ENCODE results near the gene KLF15. TPM values are rescaled to one million over a fixed set of nuclear protein-coding genes. Genes with fewer than 3 reads are reported as not detected.

The KLF15 gene
- total RNA-seq, 2 donors from 2014 or later = 43.4 to 55.1 TPM

DNA sequence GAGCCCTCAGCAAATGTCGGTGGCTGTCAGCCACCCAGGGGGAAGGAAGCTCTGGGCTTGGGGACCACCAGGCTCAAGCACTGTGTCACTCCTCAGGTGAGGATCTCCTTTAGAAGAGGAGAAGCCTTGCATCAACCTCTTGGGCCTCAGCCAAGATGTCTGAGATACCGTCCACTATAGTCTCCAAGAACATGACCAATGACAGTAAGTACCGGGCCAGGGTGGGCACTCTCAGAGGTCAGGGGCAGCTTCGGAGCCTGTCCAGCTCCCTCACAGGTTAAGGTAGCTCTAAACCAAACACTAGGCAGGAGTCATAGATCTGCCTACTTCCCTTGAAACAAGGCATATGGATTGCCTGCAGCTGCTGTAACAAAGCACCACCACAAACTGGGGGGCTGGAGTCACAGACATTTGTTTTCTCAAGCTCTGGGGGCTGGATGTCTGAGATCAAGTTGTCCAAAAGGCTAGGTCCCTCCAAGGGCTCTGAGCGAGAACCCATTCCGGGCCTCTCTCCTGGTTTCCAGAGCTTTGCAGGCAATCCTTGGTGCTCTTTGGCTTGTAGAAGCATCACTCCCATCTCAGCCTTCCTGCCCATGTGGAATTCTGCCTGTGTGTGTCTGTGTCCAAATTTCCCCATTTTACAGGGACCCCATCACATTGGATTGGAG lies 38.8 kb upstream of the KLF15 start:
- Histone ChIP-seq H3K4me3 (no peak overlapping the region), H3K4me1 (peaks cover 0 to 9% of the 10 kb centered on the region in 2 donors), H3K27ac (no peak overlapping the region), H3K36me3 (no peaks in the 10 kb centered on the region), H3K9me3 (no peaks in the 10 kb centered on the region), H3K27me3 (no peaks in the 10 kb centered on the region)
- DNase-seq (ENCODE audit: low spot score) = no peak
- TF ChIP-seq, protein P1, sequence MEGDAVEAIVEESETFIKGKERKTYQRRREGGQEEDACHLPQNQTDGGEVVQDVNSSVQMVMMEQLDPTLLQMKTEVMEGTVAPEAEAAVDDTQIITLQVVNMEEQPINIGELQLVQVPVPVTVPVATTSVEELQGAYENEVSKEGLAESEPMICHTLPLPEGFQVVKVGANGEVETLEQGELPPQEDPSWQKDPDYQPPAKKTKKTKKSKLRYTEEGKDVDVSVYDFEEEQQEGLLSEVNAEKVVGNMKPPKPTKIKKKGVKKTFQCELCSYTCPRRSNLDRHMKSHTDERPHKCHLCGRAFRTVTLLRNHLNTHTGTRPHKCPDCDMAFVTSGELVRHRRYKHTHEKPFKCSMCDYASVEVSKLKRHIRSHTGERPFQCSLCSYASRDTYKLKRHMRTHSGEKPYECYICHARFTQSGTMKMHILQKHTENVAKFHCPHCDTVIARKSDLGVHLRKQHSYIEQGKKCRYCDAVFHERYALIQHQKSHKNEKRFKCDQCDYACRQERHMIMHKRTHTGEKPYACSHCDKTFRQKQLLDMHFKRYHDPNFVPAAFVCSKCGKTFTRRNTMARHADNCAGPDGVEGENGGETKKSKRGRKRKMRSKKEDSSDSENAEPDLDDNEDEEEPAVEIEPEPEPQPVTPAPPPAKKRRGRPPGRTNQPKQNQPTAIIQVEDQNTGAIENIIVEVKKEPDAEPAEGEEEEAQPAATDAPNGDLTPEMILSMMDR (IDR thresholded peaks at IDR 0.05) = no peak

DNA sequence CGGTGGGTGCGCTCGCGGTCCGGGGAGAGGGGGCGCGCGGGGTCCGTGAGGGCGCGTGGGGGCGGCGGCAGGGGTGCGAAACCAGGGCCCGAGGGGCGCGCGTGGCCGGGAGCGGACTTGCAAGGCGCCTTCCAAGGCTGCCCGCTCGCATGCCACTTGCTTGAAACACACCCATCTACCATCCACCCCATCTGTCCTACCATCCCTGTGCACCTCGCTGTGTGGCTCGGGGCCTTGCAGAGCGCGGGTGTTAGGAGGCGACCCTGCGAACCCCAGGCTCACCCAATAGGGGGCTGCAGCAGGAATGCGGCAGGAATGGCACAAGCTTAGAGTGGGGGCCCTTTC lies 37.7 kb upstream of the KLF15 start:
- TF ChIP-seq, protein P1 (IDR thresholded peaks at IDR 0.05) = no peak
- Histone ChIP-seq H3K4me1 (peaks cover 0 to 9% of the 10 kb centered on the region in 2 donors), H3K36me3 (no peaks in the 10 kb centered on the region), H3K4me3 (peak overlapping the region in 1 of 2 donors; percentile 39), H3K9me3 (no peaks in the 10 kb centered on the region), H3K27me3 (no peaks in the 10 kb centered on the region), H3K27ac (no peak overlapping the region)
- no peak for DNase-seq (ENCODE audit: low spot score)

DNA sequence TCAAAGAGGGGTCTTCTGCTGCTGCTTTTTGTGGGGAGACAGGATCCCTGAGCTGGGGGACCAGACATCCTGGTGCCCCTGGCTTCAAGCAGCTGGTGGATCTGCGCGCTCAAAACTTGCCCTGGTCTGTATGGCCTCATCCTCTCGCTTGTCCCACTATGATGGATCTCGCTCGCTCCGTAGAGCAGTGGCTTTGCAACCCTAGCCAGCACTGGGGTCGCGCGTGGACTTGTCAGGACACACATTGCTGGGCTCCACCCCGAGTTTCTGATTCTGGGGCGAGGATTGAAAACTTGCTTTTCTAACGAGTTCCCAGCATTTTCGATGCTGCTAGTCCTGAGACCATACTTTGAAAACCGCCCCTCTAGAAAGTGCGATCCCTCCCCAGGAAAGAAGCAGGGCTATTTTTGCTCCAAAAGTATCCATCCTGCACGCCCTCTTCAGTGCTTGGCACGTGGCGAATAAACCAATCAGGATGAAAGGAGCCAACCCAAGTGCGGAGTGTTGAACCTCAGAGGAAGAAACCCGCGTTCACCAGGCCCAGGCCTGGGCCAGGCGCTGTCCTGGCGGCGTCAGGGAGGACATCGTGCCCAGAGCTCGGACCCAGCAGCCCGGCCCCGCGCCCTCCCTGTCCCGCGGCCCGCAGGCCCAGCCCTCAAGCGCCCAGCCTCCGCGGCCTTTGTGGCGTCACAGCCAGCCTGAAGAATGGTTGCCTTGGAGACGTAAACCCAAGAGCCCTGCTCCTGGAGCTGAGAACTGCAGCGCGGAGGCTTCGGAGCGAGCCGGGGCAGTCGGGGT lies 37.2 kb upstream of the KLF15 start, which contains the start of gene CFAP100:
Gene CFAP100 (plus strand): TSS at position 731 of the 798 bp plus-strand sequence. CDS start 1,092 bp downstream, outside the sequence.
- H3K27ac ChIP-seq = no peak within 1 kb of the TSS
- peak within 1 kb of the TSS in 1 of 2 donors; percentile 39 for H3K4me3 ChIP-seq
- H3K27me3 ChIP-seq = no peaks in the 10 kb centered on the region
- DNase-seq (ENCODE audit: low spot score) = no peak
- TF ChIP-seq, protein P1 (IDR thresholded peaks at IDR 0.05) = no peak
- H3K36me3 ChIP-seq = no peaks in the 10 kb centered on the region
- H3K4me1 ChIP-seq = peaks cover 0 to 11% of the 10 kb centered on the region in 2 donors
- H3K9me3 ChIP-seq = no peaks in the 10 kb centered on the region

DNA sequence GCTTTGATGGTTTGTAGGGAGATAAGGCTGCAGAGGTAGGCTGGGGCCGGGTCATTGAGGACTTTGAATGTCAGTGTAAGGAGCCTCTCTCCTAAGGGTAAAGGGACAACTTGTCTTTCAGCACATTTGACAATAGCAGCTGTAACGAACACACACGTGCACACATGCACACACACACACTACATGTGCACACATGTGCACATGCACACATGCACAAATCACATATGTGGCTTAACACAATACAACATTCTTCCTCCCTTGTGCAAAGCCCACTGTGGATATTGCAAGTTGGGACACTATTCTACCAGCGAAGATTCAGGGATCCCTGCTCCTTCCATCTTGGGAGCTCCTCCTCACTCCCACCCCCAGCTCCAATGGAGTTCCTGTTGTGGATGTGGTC lies 36.4 kb upstream of the KLF15 start:
- H3K4me1 ChIP-seq = peaks cover 0 to 17% of the 10 kb centered on the region in 2 donors
- TF ChIP-seq, protein P1 (IDR thresholded peaks at IDR 0.05) = no peak
- no peak for DNase-seq (ENCODE audit: low spot score)
- H3K27me3 ChIP-seq = no peaks in the 10 kb centered on the region
- H3K36me3 ChIP-seq = no peaks in the 10 kb centered on the region
- H3K27ac ChIP-seq = no peak overlapping the region
- no peak overlapping the region for H3K4me3 ChIP-seq
- H3K9me3 ChIP-seq = no peaks in the 10 kb centered on the region

DNA sequence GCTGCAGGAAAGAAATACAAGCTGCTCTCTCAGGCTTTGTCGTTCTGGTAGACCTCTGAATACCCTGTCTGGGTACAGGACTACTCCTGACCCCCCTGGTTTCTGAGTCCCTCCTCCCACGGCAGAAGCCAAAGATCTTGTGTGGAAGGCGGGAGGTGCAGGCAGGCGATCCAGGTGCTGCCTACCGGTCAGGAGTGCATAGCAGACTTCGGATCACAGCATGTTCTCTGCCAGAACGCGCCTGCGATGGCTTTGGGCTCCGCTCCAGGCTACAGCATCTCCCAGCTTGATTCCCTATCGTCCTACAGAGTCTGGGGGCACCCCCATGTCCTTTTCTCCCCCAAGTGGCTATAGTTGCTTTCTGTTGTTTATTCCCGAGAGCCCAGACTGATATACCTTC lies 35.0 kb upstream of the KLF15 start:
- TF ChIP-seq, protein P1 (IDR thresholded peaks at IDR 0.05) = no peak

More for the DNA sequence above, 35.0 kb upstream of the KLF15 start:
- Histone ChIP-seq H3K9me3 (no peaks in the 10 kb centered on the region), H3K27ac (no peak overlapping the region), H3K36me3 (no peaks in the 10 kb centered on the region), H3K27me3 (no peaks in the 10 kb centered on the region), H3K4me3 (no peak overlapping the region), H3K4me1 (peaks cover 0 to 17% of the 10 kb centered on the region in 2 donors)
- DNase-seq (ENCODE audit: low spot score) = no peak

All from right atrium auricular region (tissue), 2 donors.